A673 (cell line): ENCODE data around the gene CCDC186.

Experiments used
- CTCF ChIP-seq: fragments of 300-800, 200-600 bp; sonication (generic); conservative IDR thresholded peaks from 2 replicates; pipeline ENCODE4 v1.5.1; 2017; ENCODE audit warnings: low read depth, mild to moderate bottlenecking, antibody characterized with exemption, low read length, moderate library complexity, mixed read lengths
- EZH2 ChIP-seq: fragments of 200-600 bp; sonication (generic); IDR thresholded peaks from 2 replicates; pipeline ENCODE4 v1.6.1; 2017; ENCODE audit warnings: borderline replicate concordance, low read depth, mild to moderate bottlenecking, mixed read lengths, antibody characterized with exemption, low read length; ENCODE audit not compliant: poor library complexity, severe bottlenecking

- TF ChIP-seq CTCF (no peak), EZH2 (no peak)
These were observed 6.9 kb upstream of the CCDC186 start for GRCh38 chr10:114180937-114181336.
